ENCODE measurements around the gene IP6K1.
"Not testable (repeated sequence)": the region's sequence is repeated elsewhere in the genome, so short reads cannot be mapped to it uniquely, and the experiment has no call there.

Gene IP6K1

GRCh38 chr3:49759226-49759625 is 27.1 kb downstream of the IP6K1 start:
- H3K4me3 ChIP-seq (replicated peaks; ENCODE audit: low read depth, low read length): no peak overlapping the region
- TF ChIP-seq CTCF (IDR thresholded peaks at IDR 0.05; ENCODE audit: low read length, missing control alignments): no peak
- peak; percentile 56 for DNase-seq (ENCODE audit: low read depth)

GRCh38 chr3:49757197-49757596 is 29.1 kb downstream of the IP6K1 start:
- TF ChIP-seq CTCF (IDR thresholded peaks at IDR 0.05; ENCODE audit: low read length, missing control alignments): no peak
- DNase-seq (ENCODE audit: low read depth): no peak
- H3K4me3 ChIP-seq (replicated peaks; ENCODE audit: low read depth, low read length): no peak overlapping the region

GRCh38 chr3:49756036-49756435 is 30.3 kb downstream of the IP6K1 start:
- TF ChIP-seq CTCF (IDR thresholded peaks at IDR 0.05; ENCODE audit: low read length, missing control alignments): no peak
- DNase-seq (ENCODE audit: low read depth): no peak
- no peak overlapping the region for H3K4me3 ChIP-seq (replicated peaks; ENCODE audit: low read depth, low read length)

GRCh38 chr3:49754536-49754935 is 31.8 kb downstream of the IP6K1 start:
- DNase-seq (ENCODE audit: low read depth): no peak

GRCh38 chr3:49751501-49751900 is 34.8 kb downstream of the IP6K1 start:
- no peak for DNase-seq (ENCODE audit: low read depth)
- no peak for TF ChIP-seq CTCF (IDR thresholded peaks at IDR 0.05; ENCODE audit: low read length, missing control alignments)
- H3K4me3 ChIP-seq (replicated peaks; ENCODE audit: low read depth, low read length): no peak overlapping the region

More at GRCh38 chr3:49754536-49754935, 31.8 kb downstream of the IP6K1 start:
- TF ChIP-seq CTCF (IDR thresholded peaks at IDR 0.05; ENCODE audit: low read length, missing control alignments): no peak
- H3K4me3 ChIP-seq (replicated peaks; ENCODE audit: low read depth, low read length): no peak overlapping the region

- TF ChIP-seq CTCF (IDR thresholded peaks at IDR 0.05; ENCODE audit: low read length, missing control alignments): no peak
- no peak for DNase-seq (ENCODE audit: low read depth)
- no peak overlapping the region for H3K4me3 ChIP-seq (replicated peaks; ENCODE audit: low read depth, low read length)
These were observed 36.3 kb downstream of the IP6K1 start for GRCh38 chr3:49750056-49750455.

- H3K4me3 ChIP-seq (replicated peaks; ENCODE audit: low read depth, low read length); DNase-seq (ENCODE audit: low read depth): not testable (repeated sequence)
These were observed 37.5 kb downstream of the IP6K1 start for GRCh38 chr3:49748874-49749273.
